ENCODE results near the gene SLC26A6.
A peak's percentile ranks its signal among the peaks of the same experiment; 100 is the strongest.

Gene SLC26A6, protein sequence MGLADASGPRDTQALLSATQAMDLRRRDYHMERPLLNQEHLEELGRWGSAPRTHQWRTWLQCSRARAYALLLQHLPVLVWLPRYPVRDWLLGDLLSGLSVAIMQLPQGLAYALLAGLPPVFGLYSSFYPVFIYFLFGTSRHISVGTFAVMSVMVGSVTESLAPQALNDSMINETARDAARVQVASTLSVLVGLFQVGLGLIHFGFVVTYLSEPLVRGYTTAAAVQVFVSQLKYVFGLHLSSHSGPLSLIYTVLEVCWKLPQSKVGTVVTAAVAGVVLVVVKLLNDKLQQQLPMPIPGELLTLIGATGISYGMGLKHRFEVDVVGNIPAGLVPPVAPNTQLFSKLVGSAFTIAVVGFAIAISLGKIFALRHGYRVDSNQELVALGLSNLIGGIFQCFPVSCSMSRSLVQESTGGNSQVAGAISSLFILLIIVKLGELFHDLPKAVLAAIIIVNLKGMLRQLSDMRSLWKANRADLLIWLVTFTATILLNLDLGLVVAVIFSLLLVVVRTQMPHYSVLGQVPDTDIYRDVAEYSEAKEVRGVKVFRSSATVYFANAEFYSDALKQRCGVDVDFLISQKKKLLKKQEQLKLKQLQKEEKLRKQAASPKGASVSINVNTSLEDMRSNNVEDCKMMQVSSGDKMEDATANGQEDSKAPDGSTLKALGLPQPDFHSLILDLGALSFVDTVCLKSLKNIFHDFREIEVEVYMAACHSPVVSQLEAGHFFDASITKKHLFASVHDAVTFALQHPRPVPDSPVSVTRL

DNA sequence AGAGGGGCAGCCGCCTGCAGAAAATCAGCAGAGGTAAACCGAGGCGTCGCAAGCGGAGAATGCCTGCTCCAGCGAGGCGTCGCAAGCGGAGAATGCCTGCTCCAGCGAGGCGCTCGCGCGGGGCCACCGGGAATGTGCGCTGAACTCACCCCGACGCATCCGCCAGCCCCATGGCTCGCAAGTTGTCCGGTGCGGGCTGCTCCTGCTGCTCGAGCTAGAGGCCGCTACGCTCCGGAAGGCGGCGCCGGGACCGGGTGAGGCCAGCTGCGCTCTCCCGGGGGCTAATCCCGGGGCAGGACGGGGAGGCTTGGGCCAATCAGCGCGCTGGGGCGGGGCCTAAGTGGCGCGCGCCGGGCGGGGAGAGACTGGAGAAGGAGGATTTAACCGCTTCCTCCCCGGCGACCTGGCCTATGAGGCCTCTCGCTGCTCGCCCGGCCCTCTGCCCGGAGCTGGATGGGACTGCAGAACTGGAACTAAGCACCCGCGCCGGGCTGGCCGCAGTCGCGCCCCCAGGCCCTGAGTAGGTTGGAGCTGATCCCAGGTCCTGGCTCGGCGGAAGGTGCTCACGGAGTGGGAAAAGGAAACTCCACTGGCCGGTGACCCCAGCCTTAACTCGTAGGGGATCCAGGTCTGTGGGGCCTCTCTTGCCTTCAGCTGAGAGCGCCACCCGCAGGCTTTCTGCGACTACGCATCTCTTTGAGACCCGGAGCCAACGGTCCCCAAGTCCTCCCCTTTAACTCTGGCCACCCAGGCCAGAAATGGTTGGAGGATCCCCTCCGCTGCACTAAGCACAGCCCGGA lies at the start of gene SLC26A6:
Gene SLC26A6, minus strand, starts transcription at position 240 of the 800 bp plus-strand sequence. Its CDS starts 68 bp downstream, at position 172.
- DNase-seq: peak; percentile 98 to 100 (median 99)

DNA sequence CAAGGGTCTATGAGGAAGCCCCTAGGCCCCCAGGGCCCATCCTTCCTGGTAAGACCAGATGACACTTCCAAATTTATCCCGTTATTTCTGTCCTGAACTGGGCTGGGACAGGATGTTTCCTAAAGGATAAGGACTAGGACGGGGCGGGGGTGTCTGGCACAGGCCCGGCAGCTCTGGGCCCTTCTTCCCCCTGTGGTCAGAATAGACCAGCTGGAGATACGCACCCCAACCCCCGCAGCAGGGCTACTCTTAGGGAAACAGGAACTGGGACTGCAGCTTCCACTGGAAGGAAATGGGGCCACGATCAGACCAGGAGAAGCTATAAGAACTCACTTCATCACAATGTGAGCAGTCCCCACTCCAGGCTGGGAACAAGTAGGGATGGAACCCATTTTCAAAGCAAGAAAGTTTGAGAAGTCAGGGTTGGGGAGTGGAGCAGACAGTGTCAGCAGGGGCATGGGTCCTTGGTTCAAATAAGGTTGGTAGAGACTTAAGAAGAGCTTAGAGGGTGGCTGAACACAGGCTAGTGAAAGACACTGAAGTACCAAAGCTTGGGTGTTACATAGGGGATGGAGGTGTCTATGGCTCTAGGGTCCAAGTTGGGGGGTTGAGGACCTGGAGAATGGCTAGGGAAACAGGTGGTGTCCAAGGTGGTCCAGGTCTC lies 49.4 kb upstream of the SLC26A6 start:
- DNase-seq: peak; percentile 78 to 88 (median 83)

DNA sequence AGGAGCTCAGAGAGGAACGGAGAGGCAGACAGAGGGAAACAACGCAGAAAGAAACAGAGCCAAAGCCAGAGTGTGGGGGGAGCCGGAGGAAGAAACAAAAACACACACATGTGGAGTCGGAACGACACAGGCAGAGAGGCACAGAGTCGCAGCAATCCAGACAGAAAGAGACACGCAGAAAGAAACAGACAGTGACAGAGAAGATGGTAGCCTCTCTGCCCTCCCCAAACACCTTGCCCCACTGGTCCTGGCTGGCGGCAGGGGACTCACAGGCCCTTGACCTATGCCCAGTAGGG lies 48.7 kb upstream of the SLC26A6 start:
- DNase-seq: no peak

DNA sequence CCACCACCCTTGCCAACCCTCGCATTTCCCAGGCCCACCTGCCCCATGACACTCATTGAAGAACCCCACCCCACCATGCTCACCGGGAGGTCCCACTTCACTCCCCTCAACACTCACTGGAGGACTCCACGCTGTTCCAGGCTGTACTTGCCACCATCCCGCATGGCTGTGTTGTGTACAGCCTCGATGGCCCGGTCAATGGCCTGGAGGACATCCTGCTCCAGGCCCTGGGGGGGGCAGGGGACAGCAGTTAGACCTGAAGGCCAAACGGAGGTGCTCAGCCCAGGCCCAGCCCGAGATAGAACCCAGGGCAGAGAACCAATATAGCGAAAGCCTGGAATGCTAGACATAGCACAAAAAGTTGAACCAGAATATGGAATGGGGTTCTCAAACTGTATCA lies 47.5 kb upstream of the SLC26A6 start:
- DNase-seq: no peak

DNA sequence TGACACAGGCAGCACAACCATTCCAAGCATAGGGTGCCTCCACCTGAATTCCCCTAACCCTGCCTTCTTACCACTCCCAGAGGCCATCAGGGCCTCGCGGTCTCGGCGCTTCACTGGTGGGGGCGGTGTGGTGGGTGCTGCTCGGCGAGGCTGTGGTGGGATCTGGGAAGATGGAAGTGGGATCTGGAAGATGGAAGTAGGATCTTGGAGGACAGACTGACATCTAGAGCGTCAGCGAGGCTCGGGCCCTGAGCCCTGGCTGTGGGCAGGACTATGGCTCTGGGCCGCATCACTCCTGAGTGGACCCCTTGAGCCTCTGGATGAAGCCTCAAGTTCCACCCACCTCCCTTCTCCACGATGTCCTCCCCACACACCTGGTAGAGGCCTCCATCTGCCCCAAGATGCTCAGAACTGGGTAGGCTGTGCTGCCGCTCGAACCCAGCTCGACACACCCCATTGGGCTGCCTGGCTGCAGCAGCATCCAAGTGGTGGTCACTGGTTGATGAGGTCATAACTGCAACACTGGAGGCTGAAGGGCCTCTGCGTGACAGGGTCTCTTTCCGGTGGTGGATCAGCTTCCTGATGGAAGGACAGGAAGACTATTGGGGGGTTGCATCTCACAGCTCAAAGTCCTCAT lies 46.8 kb upstream of the SLC26A6 start:
- no peak for DNase-seq

DNA sequence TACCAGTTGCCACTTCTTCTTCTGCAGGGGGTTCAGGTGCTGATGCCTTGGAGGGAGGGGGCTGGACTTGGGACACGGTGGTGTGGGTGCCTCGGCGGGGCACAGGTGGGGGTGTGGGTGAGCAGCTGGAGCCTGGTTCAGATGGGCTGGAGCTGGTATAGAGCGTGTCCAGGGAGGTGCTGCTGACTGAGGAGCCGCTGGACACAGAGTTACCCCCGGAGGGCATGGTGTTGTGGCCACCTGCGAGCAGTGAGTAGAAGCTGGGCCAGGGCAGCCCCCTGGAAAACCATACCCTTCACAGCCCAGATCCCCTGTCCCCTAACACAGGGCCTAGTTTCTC lies 46.2 kb upstream of the SLC26A6 start:
- no peak for DNase-seq

DNA sequence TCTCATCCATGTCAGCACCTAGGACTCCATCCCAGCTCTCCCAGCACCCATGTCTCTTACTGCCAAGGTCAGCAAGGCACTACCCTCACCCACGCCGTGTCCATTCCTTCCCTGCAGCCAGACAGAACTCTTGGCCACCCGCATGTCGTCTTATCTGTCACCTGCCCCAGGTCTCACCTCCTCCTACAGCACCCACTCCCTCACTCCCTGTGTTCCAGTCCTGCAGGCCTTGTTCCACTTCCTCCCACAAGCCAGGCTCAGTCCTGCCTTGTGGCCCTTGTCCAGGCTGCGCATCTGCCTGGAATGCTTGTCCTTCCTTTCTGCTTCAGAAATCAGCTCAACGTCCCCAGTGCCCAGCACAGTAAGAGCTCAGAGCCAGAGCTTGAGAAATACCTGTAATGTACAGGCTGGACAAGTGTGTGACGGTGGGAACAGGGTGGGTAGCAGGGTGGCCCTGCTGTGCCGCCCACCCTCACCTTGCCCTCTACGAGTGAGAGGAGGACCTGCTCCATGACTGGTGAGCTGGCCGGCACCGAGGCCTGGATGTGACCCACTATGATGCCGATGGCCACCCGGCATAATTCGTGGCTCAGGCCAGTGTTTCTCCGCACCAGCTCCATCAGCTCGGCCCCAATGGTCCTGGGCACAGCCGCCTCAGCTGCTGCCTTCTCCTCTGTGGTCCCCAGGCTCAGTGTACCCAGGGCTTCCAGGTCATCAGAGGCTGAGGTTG lies 45.7 kb upstream of the SLC26A6 start:
- DNase-seq: no peak

DNA sequence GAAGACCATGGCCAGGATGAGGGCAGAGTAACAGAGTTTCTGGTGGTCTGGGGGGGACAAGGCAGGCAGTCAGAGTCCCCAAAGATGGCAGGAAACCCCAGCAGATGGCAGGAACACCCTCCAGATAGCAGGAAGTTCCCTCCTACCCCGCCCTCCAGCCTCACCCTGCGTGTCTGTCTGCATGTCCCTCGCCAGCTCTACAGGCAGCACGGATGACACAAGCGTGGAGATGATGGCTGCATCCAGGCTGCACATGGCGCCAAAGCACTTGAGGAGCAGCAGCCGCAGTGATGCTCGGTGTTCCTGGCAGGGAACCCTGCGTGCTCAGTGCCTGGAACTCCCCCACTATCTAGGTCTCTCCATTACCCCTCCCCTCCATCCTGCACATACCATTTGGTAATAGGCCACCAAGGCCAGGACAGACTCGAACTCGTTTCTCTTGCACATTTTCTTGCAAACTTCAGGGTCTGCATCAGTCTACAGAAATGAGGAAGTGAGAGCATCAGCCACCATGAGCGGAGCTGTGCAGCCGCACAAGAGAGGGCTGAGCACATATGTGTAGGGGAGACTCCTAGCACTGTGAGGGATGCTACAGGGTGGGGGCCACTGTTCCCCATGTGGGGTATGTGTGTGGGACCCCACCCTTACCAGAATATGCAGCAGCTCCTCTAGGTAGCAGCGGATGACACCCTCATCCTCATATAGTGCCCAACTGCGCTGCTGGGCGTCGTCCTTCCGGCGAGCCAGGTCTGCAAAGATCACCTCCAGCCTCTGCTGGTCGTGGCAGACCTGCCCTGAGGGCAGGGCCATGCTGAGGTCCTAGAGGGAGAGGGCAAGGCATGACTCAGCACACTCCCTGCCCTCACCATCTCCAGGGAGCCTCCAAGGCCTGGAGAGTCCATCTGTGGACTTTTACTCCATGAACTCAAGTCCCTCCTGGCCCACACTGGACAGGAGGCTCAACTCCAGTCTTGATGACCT lies 44.4 kb upstream of the SLC26A6 start:
- DNase-seq: peak in 1 of 3 donors; percentile 11

DNA sequence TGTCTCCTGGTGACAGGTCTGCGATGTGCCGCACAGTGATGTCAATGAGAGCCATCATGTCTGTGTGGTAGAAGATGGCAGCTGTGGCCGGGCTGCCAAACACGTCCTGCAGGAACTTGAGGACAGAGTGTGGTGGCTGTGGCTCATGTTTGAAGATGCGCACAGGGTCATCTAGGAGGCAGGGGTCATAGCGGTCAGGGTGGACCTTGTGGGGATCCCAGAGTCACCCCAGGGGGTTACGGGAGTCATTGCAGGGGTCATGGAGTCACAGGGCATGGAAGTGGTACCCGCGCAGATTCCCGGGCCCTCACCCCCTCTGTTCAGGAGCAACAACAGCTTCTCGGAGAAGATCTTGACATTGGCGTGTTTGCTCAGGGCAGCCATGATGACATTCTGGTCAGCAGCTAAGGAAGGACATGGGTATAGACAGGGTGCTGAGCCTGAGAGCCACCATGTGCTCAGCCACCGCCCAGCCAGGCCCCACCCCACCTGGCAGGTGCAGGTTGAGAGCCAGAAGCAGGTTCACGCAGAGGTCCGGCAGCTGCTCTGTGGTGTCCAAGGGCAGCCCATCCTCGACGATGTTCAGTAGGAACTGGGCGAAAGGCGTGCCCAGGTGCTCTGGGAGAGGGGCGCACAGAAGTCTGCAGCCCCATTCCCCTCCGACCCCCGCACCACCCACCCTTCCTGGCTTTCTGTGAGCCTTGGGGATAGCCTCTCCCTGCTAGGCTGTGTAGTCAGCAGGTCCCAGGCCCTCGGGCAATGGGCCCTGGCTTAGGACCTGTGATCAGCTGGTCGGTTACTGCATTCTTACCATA lies 43.5 kb upstream of the SLC26A6 start:
- no peak for DNase-seq

DNA sequence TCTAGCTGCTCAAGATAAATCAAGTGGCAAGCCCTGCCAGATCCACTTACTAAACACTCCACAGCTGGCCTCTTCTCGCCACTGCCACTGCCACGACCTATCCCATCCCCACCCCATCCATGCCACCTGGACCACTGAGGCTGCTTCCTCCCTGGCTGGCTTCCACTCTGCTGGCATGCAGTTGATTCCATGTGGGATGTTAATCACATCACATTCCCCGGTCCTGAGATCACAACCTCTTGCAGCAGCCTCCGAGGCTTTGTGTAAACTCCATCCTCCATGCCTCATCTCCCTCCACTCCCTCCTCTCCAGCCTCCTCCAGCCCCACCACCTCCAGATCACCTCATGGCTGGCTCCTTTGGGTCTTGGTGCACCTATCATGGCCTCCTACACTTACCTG lies 42.8 kb upstream of the SLC26A6 start:
- DNase-seq: no peak

DNA sequence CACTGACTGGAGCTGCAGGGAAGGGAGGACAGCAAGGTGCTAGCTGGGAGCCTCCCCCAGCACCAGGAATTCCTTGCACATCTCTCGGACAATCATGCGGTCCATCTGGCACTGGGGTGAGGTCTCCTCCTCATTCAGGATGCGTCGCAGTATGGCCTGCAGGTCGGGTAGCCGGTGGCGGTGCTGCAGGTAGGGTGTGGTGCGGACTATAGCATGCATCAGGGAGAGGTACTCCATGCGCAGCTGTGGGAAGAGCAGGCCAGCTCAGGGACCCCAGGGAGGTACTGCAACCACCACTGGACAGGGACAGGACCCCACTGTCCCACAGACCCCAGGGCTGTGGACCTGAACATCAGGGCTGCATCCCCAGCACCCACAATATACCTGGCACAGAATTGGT lies 39.2 kb upstream of the SLC26A6 start:
- DNase-seq: no peak

DNA sequence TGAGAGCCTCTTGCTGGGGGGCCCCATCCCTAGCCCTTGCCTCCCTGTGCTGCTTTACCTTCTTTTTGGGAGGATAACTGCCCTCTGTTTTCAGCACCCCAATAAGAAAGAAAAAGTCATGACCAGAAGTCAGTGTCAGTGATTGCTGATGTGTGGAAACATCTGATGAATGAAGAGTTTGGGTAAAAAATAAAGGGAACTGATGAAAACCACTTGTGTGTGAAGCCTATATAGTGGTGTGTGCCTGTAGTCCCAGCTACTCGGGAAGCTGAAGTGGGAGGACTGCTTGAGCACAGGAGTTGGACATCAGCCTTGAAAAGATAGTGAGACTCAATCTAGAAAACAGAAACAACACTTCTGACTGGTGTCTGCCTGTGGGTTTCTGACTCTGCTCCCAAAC lies 37.3 kb upstream of the SLC26A6 start:
- no peak for DNase-seq

DNA sequence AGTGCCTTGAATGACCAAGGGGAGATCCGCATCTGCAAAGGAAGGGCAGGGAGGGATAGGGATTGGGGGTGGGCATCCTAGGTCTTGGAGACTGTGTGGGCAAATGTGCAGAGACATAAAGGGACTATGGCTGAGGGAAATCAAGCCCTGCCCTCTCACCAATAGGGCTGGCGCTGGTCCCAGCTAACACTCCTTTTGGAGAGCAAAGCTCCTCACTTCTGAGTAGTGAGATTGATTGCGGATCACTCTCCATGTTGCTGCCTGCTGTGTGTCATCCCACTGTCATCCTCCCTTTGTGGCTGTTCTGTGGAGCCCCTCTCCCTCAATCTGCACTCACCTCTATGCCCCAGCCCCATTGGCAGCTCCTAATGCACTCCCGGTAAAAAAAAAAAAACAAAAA lies 29.7 kb upstream of the SLC26A6 start:
- no peak for DNase-seq

DNA sequence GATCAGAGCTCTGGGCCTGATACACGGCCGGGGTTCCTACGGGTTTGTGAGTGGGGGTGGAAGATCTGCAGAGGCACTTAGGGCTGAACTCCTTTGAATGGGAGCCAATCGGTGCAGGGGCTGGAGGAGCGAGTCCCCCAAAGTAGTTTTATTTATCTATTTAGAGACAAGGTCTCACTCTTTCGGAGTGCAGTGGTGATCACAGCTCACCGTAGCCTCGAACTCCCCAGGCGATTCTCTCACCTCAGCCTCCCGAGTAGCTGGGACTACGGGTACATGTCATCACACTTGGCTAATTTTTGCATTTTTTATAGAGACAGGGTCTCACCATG lies 29.0 kb upstream of the SLC26A6 start:
- DNase-seq: no peak

DNA sequence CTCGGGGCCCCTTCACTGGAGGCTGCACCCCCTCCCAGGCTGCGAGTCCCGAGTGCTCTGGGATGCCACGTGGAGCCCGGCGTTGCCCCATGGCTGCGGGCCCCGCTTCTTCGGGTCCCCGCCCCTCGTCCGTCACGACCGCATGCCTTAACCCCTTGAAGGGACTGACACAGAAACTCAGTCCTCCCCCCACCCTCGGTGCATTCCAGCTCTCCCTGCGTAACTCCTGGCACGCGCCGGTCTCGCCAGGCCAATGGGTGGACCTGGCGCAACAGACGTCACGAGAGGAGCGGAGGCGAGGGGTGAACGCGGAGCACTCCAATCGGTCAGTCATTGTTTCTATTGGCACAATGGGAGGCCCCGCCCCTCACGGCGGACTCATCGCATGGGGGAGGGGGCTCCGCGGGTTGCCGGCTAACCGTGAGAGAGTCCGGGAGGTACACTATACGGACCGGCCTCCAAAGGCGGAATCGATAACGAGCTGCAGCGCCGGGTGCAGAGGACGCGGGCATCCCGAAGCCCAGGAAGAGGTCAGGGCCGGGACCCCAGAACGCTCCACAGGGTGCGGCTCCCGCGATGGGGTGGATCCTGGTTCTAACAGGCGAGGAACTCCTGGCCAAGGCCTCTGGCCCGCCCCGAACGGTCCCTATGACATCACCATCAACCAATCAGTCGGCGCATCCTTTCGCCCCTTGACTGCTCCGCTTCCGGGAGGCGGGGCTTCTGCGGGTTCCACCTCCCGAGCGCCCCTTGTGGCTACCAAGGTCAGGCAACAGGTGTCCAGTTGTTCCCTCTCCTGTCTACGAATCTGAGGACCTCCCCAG lies 28.4 kb upstream of the SLC26A6 start:
- peak; percentile 97 to 98 (median 98) for DNase-seq

DNA sequence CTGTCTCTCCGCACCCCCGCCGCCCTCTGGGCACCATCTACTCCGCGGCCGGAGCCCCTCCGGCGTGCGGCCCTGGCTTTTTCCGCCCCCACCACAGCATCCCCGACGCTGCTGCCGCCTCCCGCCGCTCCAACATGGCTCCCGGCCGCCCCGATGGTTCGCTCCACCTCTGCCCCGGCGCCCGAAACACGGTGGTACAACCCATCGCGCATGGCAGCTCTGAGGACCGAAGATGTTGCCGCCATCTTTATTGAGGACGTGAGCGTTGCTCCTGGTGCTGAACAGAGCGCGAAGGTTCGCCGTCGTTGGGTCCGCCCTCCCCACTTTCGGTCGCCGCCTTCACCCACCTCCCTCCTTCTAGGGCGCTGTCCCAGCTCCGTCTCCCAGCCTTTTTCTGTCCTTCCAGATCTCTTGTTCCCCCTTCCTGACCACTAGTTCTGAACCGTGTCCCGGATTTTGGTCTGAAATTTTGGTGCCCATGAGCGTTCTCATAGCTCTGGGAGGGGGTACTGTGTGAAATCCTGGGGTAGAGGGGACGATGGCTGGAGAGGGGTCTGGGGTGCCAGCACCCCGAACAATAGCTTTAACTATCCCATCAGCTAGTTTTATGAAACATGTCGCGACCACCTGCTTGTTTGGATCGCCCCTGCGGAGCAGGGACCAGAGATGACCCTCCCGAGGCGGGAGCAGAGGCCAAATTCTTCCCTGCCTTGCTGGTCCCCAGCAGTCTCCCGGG lies 27.7 kb upstream of the SLC26A6 start, which contains the start of gene CELSR3:
Gene CELSR3, minus strand, starts transcription at position 134 of the 736 bp plus-strand sequence. CDS start 252 bp downstream, outside the sequence.
- DNase-seq: peak; percentile 77 to 83 (median 80)

DNA sequence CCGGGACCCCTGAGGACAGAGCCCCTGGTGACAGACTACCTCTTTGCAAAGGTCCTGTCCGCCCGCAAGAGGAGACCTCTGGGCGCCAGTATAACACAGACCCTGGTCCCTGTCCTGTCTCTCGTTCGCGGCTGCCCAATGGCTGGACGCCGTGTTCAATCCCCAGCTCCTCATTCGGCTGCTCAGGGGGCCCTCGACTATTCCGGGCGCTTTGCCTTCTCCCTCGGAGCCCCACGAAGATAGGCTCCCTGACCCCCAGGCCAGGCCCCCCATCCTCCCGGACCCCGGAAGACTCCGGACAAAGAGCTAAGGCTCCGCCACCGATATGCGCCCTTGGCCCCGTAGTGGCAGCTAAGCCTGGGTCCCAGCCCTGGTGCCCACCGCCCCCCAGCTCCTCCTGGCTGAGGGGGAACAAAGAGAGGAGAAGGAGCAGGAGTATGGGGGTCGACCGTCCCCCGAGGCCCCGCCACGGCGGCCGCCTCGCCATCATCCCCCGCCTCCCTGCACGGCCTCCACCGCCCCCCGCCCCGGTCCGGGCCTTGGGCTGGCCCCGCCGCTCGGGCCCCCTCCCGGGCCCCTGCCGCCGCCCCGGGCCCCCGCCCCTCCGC lies 27.0 kb upstream of the SLC26A6 start:
- DNase-seq: no peak
